Dermis microvascular lymphatic vessel endothelial cell (primary cell): ENCODE data around the gene GNLY. TPM values are rescaled to one million over a fixed set of nuclear protein-coding genes. Genes with fewer than 3 reads are reported as not detected.
A peak's percentile ranks its signal among the peaks of the same experiment; 100 is the strongest.
"Not testable (repeated sequence)": the region's sequence is repeated elsewhere in the genome, so short reads cannot be mapped to it uniquely, and the experiment has no call there.

Experiments used
- DNase-seq, 2 donors: peaks; one replicate each; pipeline versions ENCODE4 v3.0.0 to v3.0.0-alpha.2; 2010; ENCODE audit warnings: low read depth in 2 of 2
- total RNA-seq: library from RNA; depleted of rRNA; stranded (reverse); fragments of >200 nt; gene quantifications from 2 replicates; pipeline ENCODE4 v1.2.1, GENCODE V29; 2014

GNLY gene
- not detected in 2 replicates for total RNA-seq

DNA sequence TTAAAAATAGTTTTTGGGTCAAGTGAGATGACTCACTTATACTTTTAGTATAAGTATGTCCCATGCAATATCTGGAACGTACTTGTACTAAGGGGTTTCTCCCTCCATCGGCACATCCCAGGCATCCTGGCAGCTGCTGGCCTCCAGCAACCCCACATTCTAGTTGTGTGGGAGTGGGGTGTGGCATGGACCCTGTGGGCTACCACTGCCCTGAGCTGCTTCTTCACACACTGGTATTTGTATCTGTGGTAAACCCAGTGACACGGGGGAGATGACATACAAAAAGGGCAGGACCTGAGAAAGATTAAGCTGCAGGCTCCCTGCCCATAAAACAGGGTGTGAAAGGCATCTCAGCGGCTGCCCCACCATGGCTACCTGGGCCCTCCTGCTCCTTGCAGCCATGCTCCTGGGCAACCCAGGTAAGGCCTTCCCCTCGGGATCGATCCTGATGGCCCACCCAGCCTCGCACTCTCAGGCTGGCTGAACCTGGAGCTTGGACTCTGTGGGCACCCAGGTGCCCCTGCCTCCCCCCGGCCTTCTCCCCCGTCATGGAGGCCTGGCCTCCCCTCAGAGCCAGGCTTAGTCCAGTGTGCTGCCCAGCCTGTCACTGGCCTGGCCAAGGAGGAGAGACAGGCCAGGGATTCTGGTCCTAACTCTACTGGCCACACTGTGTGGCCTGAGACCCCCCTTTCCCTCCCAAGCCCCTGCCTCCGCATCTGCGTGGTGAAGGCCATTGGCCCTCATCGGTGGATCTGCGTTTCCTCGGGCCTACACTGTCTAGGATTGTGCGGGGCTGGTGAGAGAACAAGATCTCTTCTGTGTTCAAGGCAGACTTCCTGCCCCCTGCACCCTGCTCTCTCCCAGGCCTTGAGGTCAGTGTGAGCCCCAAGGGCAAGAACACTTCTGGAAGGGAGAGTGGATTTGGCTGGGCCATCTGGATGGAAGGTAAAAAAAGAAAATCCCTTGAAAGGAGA is at the start of gene GNLY:
GNLY (plus strand) TSS at position 307 of the 974 bp plus-strand sequence; CDS start at position 368, 61 bp downstream.
- DNase-seq, result no peak

- no peak for DNase-seq
Observed at GRCh38 chr2:85644909-85645308, 49.2 kb upstream of the GNLY start.

- DNase-seq, result no peak
Observed at GRCh38 chr2:85646166-85646565, 48.0 kb upstream of the GNLY start.

DNA sequence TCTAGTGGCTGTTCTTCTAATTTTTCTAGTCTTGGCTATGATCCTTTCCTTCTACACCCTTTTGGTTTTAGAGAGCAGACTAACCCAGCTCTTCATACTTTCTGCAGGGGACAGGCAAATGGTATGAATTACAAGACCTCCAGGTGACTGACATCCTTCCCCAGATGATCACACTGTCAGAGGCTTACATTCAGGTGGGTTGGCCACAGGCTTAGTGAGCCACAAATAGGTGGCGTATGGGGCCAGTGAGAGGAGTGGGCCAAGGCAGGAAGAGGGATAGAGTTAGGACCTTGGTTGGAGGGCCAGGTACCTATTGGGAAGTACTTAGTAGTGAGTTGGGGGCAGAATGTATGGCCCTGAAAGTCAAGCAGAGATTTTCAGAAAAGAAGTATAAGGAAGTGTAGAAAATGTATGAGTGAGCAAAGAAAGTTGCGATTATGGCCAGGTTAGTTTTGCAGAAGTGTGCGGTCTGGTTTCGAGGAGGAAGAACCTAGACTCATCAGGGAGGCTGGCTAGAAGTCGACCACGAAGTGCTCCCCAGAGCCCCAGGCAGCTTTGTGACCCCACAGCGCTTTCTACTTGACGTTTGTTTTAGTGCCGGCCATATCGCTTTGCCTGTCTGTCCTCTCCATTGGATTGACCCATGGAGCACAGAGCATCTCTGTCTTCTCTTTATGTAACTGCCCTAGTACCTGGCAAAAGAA is 46.2 kb upstream of the GNLY start:
- no peak for DNase-seq

DNA sequence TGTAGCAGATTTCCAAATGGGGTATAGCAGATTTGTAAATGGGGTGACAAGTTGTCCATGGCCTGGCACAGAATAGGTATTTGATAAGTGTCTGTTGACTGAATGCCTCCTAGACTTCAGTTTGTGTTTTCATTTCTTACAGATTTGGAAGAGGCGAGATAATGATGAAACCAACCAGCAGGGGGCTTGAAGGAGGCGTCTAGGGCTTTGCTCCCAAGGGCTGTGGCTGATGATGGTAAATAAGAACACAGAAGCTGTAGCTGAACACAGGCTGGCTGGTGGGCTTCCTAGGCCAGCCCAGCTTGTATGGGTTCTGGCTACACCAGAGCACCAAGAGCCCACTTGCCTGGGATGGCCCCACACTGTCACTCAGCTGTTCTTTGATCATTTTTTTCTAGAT is 45.5 kb upstream of the GNLY start:
- peak in 1 of 2 donors; percentile 60 for DNase-seq

- DNase-seq, result peak in 1 of 2 donors; percentile 34
Observed at GRCh38 chr2:85649201-85650190, 44.7 kb upstream of the GNLY start.

GRCh38 chr2:85650456-85650855 is 43.7 kb upstream of the GNLY start:
- no peak for DNase-seq

DNA sequence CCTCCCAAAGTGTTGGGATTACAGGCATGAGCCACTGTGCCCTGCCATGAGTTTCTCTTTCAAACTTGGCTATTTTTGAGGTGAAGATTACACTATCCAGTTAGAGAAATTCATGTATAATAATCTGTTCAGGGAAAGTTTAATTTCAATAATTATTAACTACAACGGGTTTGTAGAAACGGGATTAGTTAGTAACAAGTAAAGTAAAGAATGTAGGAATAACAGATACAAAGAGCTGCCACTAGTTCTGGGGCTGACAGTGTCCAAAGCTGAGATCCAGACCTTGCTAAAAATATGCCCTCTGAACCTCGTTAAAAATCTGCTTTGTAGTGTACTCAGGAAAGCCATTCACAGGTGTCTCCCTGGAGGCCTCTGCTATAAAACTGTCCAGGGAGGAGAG is 43.1 kb upstream of the GNLY start:
- DNase-seq, result no peak

GRCh38 chr2:85652056-85652455 is 42.1 kb upstream of the GNLY start:
- no peak for DNase-seq

GRCh38 chr2:85653996-85654395 is 40.2 kb upstream of the GNLY start:
- no peak for DNase-seq

- no peak for DNase-seq
Observed at GRCh38 chr2:85655961-85656417, 38.2 kb upstream of the GNLY start.

GRCh38 chr2:85656468-85656867 is 37.7 kb upstream of the GNLY start:
- DNase-seq, result no peak

GRCh38 chr2:85657399-85657798 is 36.8 kb upstream of the GNLY start:
- DNase-seq, result not testable (repeated sequence)

- no peak for DNase-seq
Observed at GRCh38 chr2:85659324-85659981, 34.7 kb upstream of the GNLY start.

- not testable (repeated sequence) for DNase-seq
Observed at GRCh38 chr2:85660301-85660700, 33.9 kb upstream of the GNLY start.

- DNase-seq, result no peak
Observed at GRCh38 chr2:85660725-85661124, 33.4 kb upstream of the GNLY start.

DNA sequence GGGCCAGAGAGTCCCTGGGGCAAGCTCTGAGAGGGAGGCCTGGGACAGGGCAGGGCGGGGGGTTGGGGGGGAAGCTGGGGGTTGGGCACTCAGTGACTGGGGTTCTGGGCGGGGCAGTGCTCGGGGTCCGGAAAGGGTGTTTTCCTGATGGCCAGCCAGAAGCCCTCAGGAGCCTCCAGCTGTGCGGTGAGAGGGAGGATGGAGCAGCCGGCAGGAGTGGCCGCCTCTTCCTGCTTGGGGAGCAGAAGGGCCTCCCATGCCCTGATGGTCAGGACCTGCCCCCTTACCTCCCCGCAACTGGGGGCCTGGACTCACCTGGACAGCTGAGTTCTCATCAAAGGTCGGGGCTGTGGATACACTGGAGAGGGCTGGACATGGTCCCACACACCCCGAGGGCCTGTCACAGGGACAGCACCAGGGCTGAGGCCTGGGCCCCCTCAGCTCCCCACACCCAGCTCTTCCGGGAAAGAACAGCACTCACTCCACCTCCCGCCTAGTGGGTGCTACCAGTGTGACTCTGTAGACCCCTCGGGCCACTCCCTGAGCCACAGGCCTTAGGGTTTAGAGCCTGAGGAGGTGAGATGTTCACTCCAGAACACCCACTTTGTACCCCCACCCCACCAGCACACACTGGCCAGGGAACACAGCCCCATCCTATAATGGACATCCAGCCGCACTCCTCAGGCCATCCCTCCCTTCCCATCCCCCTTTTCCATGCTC is 32.9 kb upstream of the GNLY start:
- DNase-seq, result peak in 1 of 2 donors; percentile 15

DNA sequence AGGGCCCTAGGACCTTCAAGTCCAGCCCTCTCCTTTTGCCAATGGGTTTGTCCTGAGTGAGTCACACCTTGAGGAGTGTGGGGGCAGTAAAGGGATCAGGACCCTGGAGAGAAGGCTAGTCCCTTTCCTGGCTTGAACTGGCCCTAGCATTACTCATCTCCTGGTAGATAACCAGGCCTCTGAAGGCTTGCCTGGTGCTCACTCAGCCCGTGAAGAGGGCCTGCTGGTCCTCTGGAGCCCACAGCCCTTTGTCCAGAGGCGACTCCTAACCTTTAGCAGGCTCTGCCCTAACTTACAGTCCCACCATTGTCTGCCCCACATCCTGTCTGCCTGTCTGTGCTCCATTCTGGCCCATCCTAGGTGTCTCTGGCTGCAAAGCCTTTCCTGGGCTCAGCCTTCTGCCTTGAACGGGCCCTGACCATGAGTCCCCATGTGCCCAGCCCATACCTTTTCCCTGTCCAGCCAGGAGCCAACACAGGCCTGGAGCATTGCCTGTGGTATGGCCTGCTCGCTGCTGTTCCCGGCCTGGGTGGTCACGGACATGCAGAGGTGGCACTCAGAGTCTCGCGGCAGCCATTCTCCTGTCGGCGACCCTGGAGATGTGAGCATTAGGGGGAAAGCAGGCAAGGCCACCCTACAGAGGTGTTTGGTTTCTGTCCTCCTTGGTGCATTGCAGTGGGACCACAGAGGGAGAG is 31.1 kb upstream of the GNLY start:
- DNase-seq, result peak in 1 of 2 donors; percentile 85
